NCI-H1417 treated with DMSO at 0.1 percent for 48 hours (cell line): ENCODE results near the gene TNIK.
A peak's percentile ranks its signal among the peaks of the same experiment; 100 is the strongest.

Experiments used
- DNase-seq: peaks from one replicate; lab custom pipeline; 2025; lab: John Stamatoyannopoulos, UW

The TNIK gene

GRCh38 chr3:171189394-171190080, 270.7 kb downstream of the TNIK start:
- DNase-seq: no peak

GRCh38 chr3:171187706-171188290, 272.4 kb downstream of the TNIK start:
- DNase-seq: peak; percentile 14

- DNase-seq: no peak
Observed at GRCh38 chr3:171186817-171187500, 273.2 kb downstream of the TNIK start.

GRCh38 chr3:171186383-171186782, 273.8 kb downstream of the TNIK start:
- DNase-seq: no peak

- no peak for DNase-seq
Observed at GRCh38 chr3:171185959-171186358, 274.2 kb downstream of the TNIK start.

GRCh38 chr3:171184372-171184771, 275.8 kb downstream of the TNIK start:
- no peak for DNase-seq

GRCh38 chr3:171183042-171183441, 277.2 kb downstream of the TNIK start:
- no peak for DNase-seq

- DNase-seq: no peak
Observed at GRCh38 chr3:171181907-171182690, 278.1 kb downstream of the TNIK start.

GRCh38 chr3:171178714-171179113, 281.5 kb downstream of the TNIK start:
- no peak for DNase-seq

GRCh38 chr3:171177553-171177952, 282.7 kb downstream of the TNIK start:
- DNase-seq: no peak

- DNase-seq: no peak
Observed at GRCh38 chr3:171177056-171177455, 283.1 kb downstream of the TNIK start.

- no peak for DNase-seq
Observed at GRCh38 chr3:171176244-171176933, 283.8 kb downstream of the TNIK start.

GRCh38 chr3:171175741-171176234, 284.4 kb downstream of the TNIK start:
- no peak for DNase-seq

GRCh38 chr3:171173736-171174135, 286.5 kb downstream of the TNIK start:
- DNase-seq: no peak

- no peak for DNase-seq
Observed at GRCh38 chr3:171172070-171172469, 288.1 kb downstream of the TNIK start.

GRCh38 chr3:171169866-171170265, 290.3 kb downstream of the TNIK start:
- no peak for DNase-seq

GRCh38 chr3:171169443-171169842, 290.8 kb downstream of the TNIK start:
- no peak for DNase-seq

- no peak for DNase-seq
Observed at GRCh38 chr3:171168551-171168950, 291.7 kb downstream of the TNIK start.

GRCh38 chr3:171168086-171168485, 292.1 kb downstream of the TNIK start:
- no peak for DNase-seq

- no peak for DNase-seq
Observed at GRCh38 chr3:171165983-171166382, 294.2 kb downstream of the TNIK start.

GRCh38 chr3:171165499-171165921, 294.7 kb downstream of the TNIK start:
- no peak for DNase-seq

- DNase-seq: no peak
Observed at GRCh38 chr3:171164067-171164465, 296.1 kb downstream of the TNIK start.
